HG03521 (cell line): ENCODE data around the gene DMD.

Experiments used
- ATAC-seq: cut with Tn5 transposase; IDR thresholded peaks from one replicate; pipeline ENCODE4 v1.9.1; 2021; ENCODE audit warnings: mild to moderate bottlenecking, moderate library complexity; ENCODE audit not compliant: unreplicated experiment

The DMD gene

GRCh38 chrX:31796624-31797023, 1414.7 kb downstream of the DMD start:
- no peak for ATAC-seq

GRCh38 chrX:31747411-31747810, 1463.9 kb downstream of the DMD start:
- no peak for ATAC-seq

- ATAC-seq, result no peak
Measured at GRCh38 chrX:31743004-31743403, 1468.3 kb downstream of the DMD start.

GRCh38 chrX:31717474-31717873, 1493.9 kb downstream of the DMD start:
- ATAC-seq, result no peak

GRCh38 chrX:31715675-31716074, 1495.7 kb downstream of the DMD start:
- ATAC-seq, result no peak

- ATAC-seq, result no peak
Measured at GRCh38 chrX:31714797-31715196, 1496.6 kb downstream of the DMD start.

GRCh38 chrX:31713120-31713519, 1498.2 kb downstream of the DMD start:
- no peak for ATAC-seq

- ATAC-seq, result no peak
Measured at GRCh38 chrX:31711166-31711565, 1500.2 kb downstream of the DMD start.

- no peak for ATAC-seq
Measured at GRCh38 chrX:31708116-31708515, 1503.2 kb downstream of the DMD start.

GRCh38 chrX:31706466-31706865, 1504.9 kb downstream of the DMD start:
- no peak for ATAC-seq

GRCh38 chrX:31705816-31706215, 1505.5 kb downstream of the DMD start:
- ATAC-seq, result no peak

GRCh38 chrX:31704938-31705337, 1506.4 kb downstream of the DMD start:
- no peak for ATAC-seq

- no peak for ATAC-seq
Measured at GRCh38 chrX:31702222-31702621, 1509.1 kb downstream of the DMD start.

- no peak for ATAC-seq
Measured at GRCh38 chrX:31697294-31697916, 1513.9 kb downstream of the DMD start.

- ATAC-seq, result no peak
Measured at GRCh38 chrX:31679861-31680260, 1531.5 kb downstream of the DMD start.

- no peak for ATAC-seq
Measured at GRCh38 chrX:31670245-31670644, 1541.1 kb downstream of the DMD start.

GRCh38 chrX:31665454-31665853, 1545.9 kb downstream of the DMD start:
- ATAC-seq, result no peak

GRCh38 chrX:31663172-31663571, 1548.2 kb downstream of the DMD start:
- ATAC-seq, result no peak

- no peak for ATAC-seq
Measured at GRCh38 chrX:31661280-31661810, 1550.0 kb downstream of the DMD start.

- ATAC-seq, result no peak
Measured at GRCh38 chrX:31658360-31658759, 1553.0 kb downstream of the DMD start.

GRCh38 chrX:31656013-31656412, 1555.3 kb downstream of the DMD start:
- ATAC-seq, result no peak

- no peak for ATAC-seq
Measured at GRCh38 chrX:31653422-31653821, 1557.9 kb downstream of the DMD start.

- no peak for ATAC-seq
Measured at GRCh38 chrX:31652650-31653049, 1558.7 kb downstream of the DMD start.
